Stimulated activated CD4-positive, alpha-beta T cell treated with anti-CD3 and anti-CD28 coated beads, TNF-alpha, amount 100 ng/mL, for 1 hour (primary cell): Measurements from ENCODE around the gene PSME3.
"Not testable (repeated sequence)": the region's sequence is repeated elsewhere in the genome, so short reads cannot be mapped to it uniquely, and the experiment has no call there.

Experiments used
- DNase-seq, 3 donors: peaks; one replicate each; pipeline ENCODE4 v3.0.0-alpha.2; 2020; ENCODE audit warnings: low read depth in 3 of 3, low spot score in 1 of 3

The PSME3 gene

GRCh38 chr17:42850954-42851353, 17.8 kb downstream of the PSME3 start, which contains the start of gene AOC3:
Gene AOC3 (plus strand): TSS chr17:42851199. CDS start chr17:42851344, 145 bp downstream.
- no peak for DNase-seq

- DNase-seq = not testable (repeated sequence)
Observed at GRCh38 chr17:42851371-42852240, 18.4 kb downstream of the PSME3 start.

GRCh38 chr17:42852351-42852750, 19.2 kb downstream of the PSME3 start:
- DNase-seq = no peak

GRCh38 chr17:42853004-42853403, 19.8 kb downstream of the PSME3 start:
- DNase-seq = no peak

GRCh38 chr17:42853597-42853967, 20.4 kb downstream of the PSME3 start:
- DNase-seq = no peak

- DNase-seq = no peak
Observed at GRCh38 chr17:42853968-42854790, 21.0 kb downstream of the PSME3 start.

- no peak for DNase-seq
Observed at GRCh38 chr17:42855048-42855596, 21.9 kb downstream of the PSME3 start.

GRCh38 chr17:42856093-42856492, 22.9 kb downstream of the PSME3 start:
- not testable (repeated sequence) for DNase-seq

- not testable (repeated sequence) for DNase-seq
Observed at GRCh38 chr17:42856516-42856915, 23.3 kb downstream of the PSME3 start.

GRCh38 chr17:42857389-42857788, 24.2 kb downstream of the PSME3 start:
- no peak for DNase-seq

- no peak for DNase-seq
Observed at GRCh38 chr17:42865638-42866094, 32.5 kb downstream of the PSME3 start.

- no peak for DNase-seq
Observed at GRCh38 chr17:42866216-42866615, 33.0 kb downstream of the PSME3 start.

- no peak for DNase-seq
Observed at GRCh38 chr17:42866631-42867575, 33.7 kb downstream of the PSME3 start.

- DNase-seq = not testable (repeated sequence)
Observed at GRCh38 chr17:42867694-42868261, 34.6 kb downstream of the PSME3 start.

GRCh38 chr17:42868338-42868737, 35.1 kb downstream of the PSME3 start:
- no peak for DNase-seq

- DNase-seq = no peak
Observed at GRCh38 chr17:42871647-42872046, 38.5 kb downstream of the PSME3 start.

GRCh38 chr17:42872251-42872965, 39.2 kb downstream of the PSME3 start:
- DNase-seq = no peak

GRCh38 chr17:42873315-42873714, 40.1 kb downstream of the PSME3 start:
- no peak for DNase-seq

GRCh38 chr17:42873932-42874695, 40.9 kb downstream of the PSME3 start:
- not testable (repeated sequence) for DNase-seq
